H9 (cell line): Measurements from ENCODE around the gene OSBPL2. TPM values are rescaled to one million over a fixed set of nuclear protein-coding genes. Genes with fewer than 3 reads are reported as not detected.

ENCODE experiments used
- DNase-seq: peaks from one replicate; pipeline ENCODE4 v3.0.0-alpha.2; 2017
- H2AFZ ChIP-seq: one replicate; pipeline ENCODE4 v1.6.1; 2013; ENCODE audit warnings: mild to moderate bottlenecking, low read length, control low read depth, moderate library complexity
- H2AK5ac ChIP-seq: 2 replicates; pipeline ENCODE4 v1.6.1; 2013; ENCODE audit warnings: low read length, control low read depth, mixed read lengths; ENCODE audit not compliant: insufficient read length
- H2BK120ac ChIP-seq: one replicate; pipeline ENCODE4 v1.6.1; 2013; ENCODE audit warnings: low read depth, mild to moderate bottlenecking, low read length, control low read depth, inconsistent platforms; ENCODE audit not compliant: poor library complexity, severe bottlenecking
- H2BK12ac ChIP-seq: 2 replicates; pipeline ENCODE4 v1.6.1; 2013; ENCODE audit warnings: low read length, control low read depth, mixed read lengths, low read depth; ENCODE audit not compliant: insufficient read length
- H2BK15ac ChIP-seq: 2 replicates; pipeline ENCODE4 v1.6.1; 2013; ENCODE audit warnings: low read depth, low read length, control low read depth
- H2BK20ac ChIP-seq: one replicate; pipeline ENCODE4 v1.6.1; 2013; ENCODE audit warnings: low read depth, mild to moderate bottlenecking, low read length, control low read depth, inconsistent platforms; ENCODE audit not compliant: poor library complexity, severe bottlenecking
- H2BK5ac ChIP-seq: 2 replicates; pipeline ENCODE4 v1.6.1; 2013; ENCODE audit warnings: low read length, control low read depth, mixed read lengths; ENCODE audit not compliant: insufficient read length
- H3K14ac ChIP-seq: 2 replicates; pipeline ENCODE4 v1.6.1; 2013; ENCODE audit warnings: low read length, control low read depth; ENCODE audit not compliant: insufficient read depth
- H3K18ac ChIP-seq: 2 replicates; pipeline ENCODE4 v1.6.1; 2013; ENCODE audit warnings: low read depth, mild to moderate bottlenecking, mixed read lengths, low read length, control low read depth; ENCODE audit not compliant: insufficient read length
- H3K23ac ChIP-seq: 2 replicates; pipeline ENCODE4 v1.6.1; 2013; ENCODE audit warnings: low read length, control low read depth, mixed read lengths, low read depth; ENCODE audit not compliant: insufficient read length
- H3K23me2 ChIP-seq: 2 replicates; pipeline ENCODE4 v1.6.1; 2013; ENCODE audit warnings: low read depth, mild to moderate bottlenecking, mixed read lengths, low read length, control low read depth; ENCODE audit not compliant: insufficient read length, poor library complexity, severe bottlenecking
- H3K27ac ChIP-seq: 2 replicates; pipeline ENCODE4 v1.5.1; 2013; ENCODE audit warnings: low read length, control low read depth, mixed read lengths, low read depth; ENCODE audit not compliant: insufficient read length
- H3K27me3 ChIP-seq: 2 replicates; pipeline ENCODE4 v1.6.1; 2013; ENCODE audit warnings: low read length, control low read depth, inconsistent platforms; ENCODE audit not compliant: insufficient read depth
- H3K4ac ChIP-seq: 2 replicates; pipeline ENCODE4 v1.6.1; 2013; ENCODE audit warnings: low read depth, mild to moderate bottlenecking, control low read depth, inconsistent platforms, low read length, moderate library complexity
- H3K4me1 ChIP-seq: 2 replicates; pipeline ENCODE4 v1.6.1; 2013; ENCODE audit warnings: low read length, control low read depth, inconsistent platforms; ENCODE audit not compliant: insufficient read depth
- H3K4me2 ChIP-seq: 2 replicates; pipeline ENCODE4 v1.6.1; 2013; ENCODE audit warnings: low read length, control low read depth, mixed read lengths; ENCODE audit not compliant: insufficient read length, insufficient read depth
- H3K56ac ChIP-seq: 2 replicates; pipeline ENCODE4 v1.6.1; 2013; ENCODE audit warnings: low read depth, mild to moderate bottlenecking, mixed read lengths, low read length, control low read depth; ENCODE audit not compliant: insufficient read length
- H3K79me1 ChIP-seq: 2 replicates; pipeline ENCODE4 v1.6.1; 2013; ENCODE audit warnings: low read depth, mild to moderate bottlenecking, moderate library complexity, low read length, control low read depth, inconsistent platforms; ENCODE audit not compliant: insufficient read depth, poor library complexity, severe bottlenecking
- H3K79me2 ChIP-seq: 2 replicates; pipeline ENCODE4 v1.6.1; 2013; ENCODE audit warnings: low read length, control low read depth, inconsistent platforms; ENCODE audit not compliant: insufficient read depth
- H3K9ac ChIP-seq: 2 replicates; pipeline ENCODE4 v1.6.1; 2013; ENCODE audit warnings: low read length, control low read depth, mixed read lengths; ENCODE audit not compliant: insufficient read length; ENCODE audit errors: extremely low read depth
- H3K9me3 ChIP-seq: one replicate; pipeline ENCODE4 v1.6.1; 2013; ENCODE audit warnings: low read depth, low read length, inconsistent platforms; ENCODE audit not compliant: control insufficient read depth
- H3T11ph ChIP-seq: one replicate; pipeline ENCODE4 v1.6.1; 2013; ENCODE audit warnings: mild to moderate bottlenecking, low read length, control low read depth, inconsistent platforms
- H4K20me1 ChIP-seq: one replicate; pipeline ENCODE4 v1.6.1; 2013; ENCODE audit not compliant: control insufficient read depth, insufficient read length, insufficient read depth
- H4K5ac ChIP-seq: 2 replicates; pipeline ENCODE4 v1.6.1; 2013; ENCODE audit warnings: low read depth, mild to moderate bottlenecking, mixed read lengths, low read length, control low read depth; ENCODE audit not compliant: insufficient read length
- H4K8ac ChIP-seq: replicated peaks from 2 replicates; pipeline ENCODE4 v1.6.1; 2013; ENCODE audit warnings: low read length, control low read depth, mixed read lengths, low read depth; ENCODE audit not compliant: insufficient read length
- H4K91ac ChIP-seq: 2 replicates; pipeline ENCODE4 v1.6.1; 2013; ENCODE audit warnings: low read depth, mild to moderate bottlenecking, moderate library complexity, mixed read lengths, low read length, control low read depth; ENCODE audit not compliant: insufficient read length
- H3K27ac Mint-ChIP-seq, 3 experiments: 2 replicates in 2 of 3; 3 replicates in 1 of 3; pipeline ENCODE4 v1.8.0; 2020 to 2021; ENCODE audit warnings: mixed read lengths in 3 of 3, mild to moderate bottlenecking in 1 of 3, moderate library complexity in 1 of 3
- H3K27me3 Mint-ChIP-seq: 2 replicates; pipeline ENCODE4 v1.8.0; 2021; ENCODE audit warnings: low read depth, mild to moderate bottlenecking, moderate library complexity, mixed read lengths
- H3K36me3 Mint-ChIP-seq, 3 experiments: 2 replicates in 2 of 3; 3 replicates in 1 of 3; pipeline ENCODE4 v1.8.0; 2020 to 2021; ENCODE audit warnings: low read depth in 3 of 3, mixed read lengths in 3 of 3; ENCODE audit not compliant: insufficient read depth in 1 of 3
- H3K4me1 Mint-ChIP-seq, 2 experiments: 2 replicates each; pipeline ENCODE4 v1.8.0; 2020; ENCODE audit warnings: mixed read lengths in 2 of 2
- H3K4me3 Mint-ChIP-seq, 2 experiments: 2 replicates in 1 of 2; 3 replicates in 1 of 2; pipeline ENCODE4 v1.8.0; 2020 to 2021; ENCODE audit warnings: mild to moderate bottlenecking in 2 of 2, mixed read lengths in 2 of 2, moderate library complexity in 1 of 2
- H3K9me3 Mint-ChIP-seq, 2 experiments: 2 replicates in 1 of 2; 3 replicates in 1 of 2; pipeline ENCODE4 v1.8.0; 2020; ENCODE audit warnings: mild to moderate bottlenecking in 2 of 2, mixed read lengths in 2 of 2, moderate library complexity in 1 of 2
- CTCF ChIP-seq: fragments of 200-600 bp; sonication (generic); conservative IDR thresholded peaks from 3 replicates; pipeline ENCODE4 v1.8.0; 2021; ENCODE audit warnings: antibody characterized with exemption, mild to moderate bottlenecking
- WGBS: extraction: QIAGEN DNeasy Blood & Tissue Kit; methylation state at CpG from one replicate; pipeline ENCODE4 v1.1.7; 2013; ENCODE audit warnings: missing lambda C conversion rate, low lambda C conversion rate, mixed read lengths; ENCODE audit not compliant: insufficient read length; ENCODE audit errors: extremely low coverage; 5-methylcytosine and 5-hydroxymethylcytosine counted together
- total RNA-seq: library from RNA; stranded (reverse); gene quantifications from 2 replicates; pipeline ENCODE4 v1.2.1, GENCODE V29; 2021

The OSBPL2 gene
- total RNA-seq, 1 experiment from 2014 or later = 47.3 TPM

GRCh38 chr20:62232770-62233645, 5.3 kb upstream of the OSBPL2 start:
- no CpG with 5 or more reads among the region's 18 CpGs for WGBS
- Mint-ChIP-seq H3K9me3 (peaks cover 0 to 3% of the 10 kb centered on the region in 2 experiments; a peak in 2 of 5 replicates), H3K27ac (no peak overlapping the region)

More at GRCh38 chr20:62232770-62233645, 5.3 kb upstream of the OSBPL2 start:
- Histone ChIP-seq H3K79me2 (no peaks in the 10 kb centered on the region), H2BK15ac (no peak overlapping the region), H3K14ac (no peak overlapping the region), H3K4me1 (no peaks in the 10 kb centered on the region; the same call in 1 of the 2 replicates), H3K4ac (no peak overlapping the region), H3K9ac (no peak overlapping the region), H3K23me2 (no peaks in the 10 kb centered on the region), H4K20me1 (no peaks in the 10 kb centered on the region), H3K23ac (no peak overlapping the region), H2AK5ac (no peak overlapping the region), H2BK12ac (no peak overlapping the region), H2BK20ac (no peak overlapping the region), H3K27me3 (no peaks in the 10 kb centered on the region), H2BK5ac (no peak overlapping the region), H2AFZ (no peak overlapping the region), H2BK120ac (no peak overlapping the region), H3K56ac (no peak overlapping the region), H4K8ac (no peak overlapping the region), H4K5ac (no peak overlapping the region), H4K91ac (no peak overlapping the region), H3K18ac (no peak overlapping the region), H3K4me2 (no peak overlapping the region), H3K9me3 (no peaks in the 10 kb centered on the region), H3K79me1 (no peaks in the 10 kb centered on the region), H3T11ph (no peak overlapping the region), H3K27ac (no peak overlapping the region)
- no peak for DNase-seq
- Mint-ChIP-seq H3K4me3 (no peak overlapping the region), H3K36me3 (no peaks in the 10 kb centered on the region), H3K27me3 (peaks cover 12% of the 10 kb centered on the region), H3K4me1 (peaks cover 7 to 17% of the 10 kb centered on the region in 2 experiments)
- no peak for TF ChIP-seq CTCF
